ENCODE measurements around the gene LPAR3.

Gene LPAR3

DNA sequence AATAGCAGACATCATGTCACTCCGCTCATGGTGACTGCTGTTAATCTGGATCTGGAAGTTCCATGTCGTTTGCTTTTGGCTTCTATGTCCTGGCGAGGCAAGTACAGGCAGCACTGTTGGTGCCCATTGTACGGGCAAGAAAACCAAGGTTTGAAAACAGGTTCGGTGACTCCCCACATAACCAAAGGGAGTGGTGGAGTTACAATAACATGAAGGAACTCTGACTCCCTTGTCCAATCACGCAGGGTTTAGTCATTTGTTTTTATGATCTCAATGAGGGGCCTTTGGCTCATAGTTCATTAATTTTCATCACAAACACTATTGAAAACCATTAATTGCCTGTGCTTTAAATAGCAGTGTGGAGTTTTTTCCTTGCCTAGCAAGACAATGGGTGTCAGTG lies 119.8 kb downstream of the LPAR3 start:
- no peak for DNase-seq

DNA sequence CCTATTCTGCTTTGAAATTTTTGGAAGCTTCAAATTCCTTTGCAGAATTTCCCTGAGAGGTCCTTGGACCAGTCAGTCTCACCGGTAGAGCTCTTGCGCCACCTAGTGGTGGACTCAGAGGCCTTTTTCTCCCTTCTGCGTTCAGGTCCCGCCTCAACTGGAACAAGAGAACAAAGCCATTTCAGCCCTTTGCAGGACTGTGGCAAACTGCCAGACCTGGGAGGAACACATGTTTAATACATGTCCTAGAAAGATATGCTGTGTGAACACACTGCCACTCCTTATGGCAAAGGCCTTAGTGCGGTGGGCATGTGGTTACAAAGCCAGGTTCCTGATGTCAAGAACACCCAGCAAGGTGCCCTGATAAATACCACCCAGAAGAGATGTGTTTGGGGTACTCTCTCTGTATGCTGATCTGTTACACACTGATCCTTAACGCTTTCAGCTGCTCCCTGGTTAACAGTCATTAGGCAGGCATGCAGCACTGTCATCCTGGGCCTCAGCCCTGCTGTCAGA lies 120.5 kb downstream of the LPAR3 start:
- peak; percentile 84 for DNase-seq

DNA sequence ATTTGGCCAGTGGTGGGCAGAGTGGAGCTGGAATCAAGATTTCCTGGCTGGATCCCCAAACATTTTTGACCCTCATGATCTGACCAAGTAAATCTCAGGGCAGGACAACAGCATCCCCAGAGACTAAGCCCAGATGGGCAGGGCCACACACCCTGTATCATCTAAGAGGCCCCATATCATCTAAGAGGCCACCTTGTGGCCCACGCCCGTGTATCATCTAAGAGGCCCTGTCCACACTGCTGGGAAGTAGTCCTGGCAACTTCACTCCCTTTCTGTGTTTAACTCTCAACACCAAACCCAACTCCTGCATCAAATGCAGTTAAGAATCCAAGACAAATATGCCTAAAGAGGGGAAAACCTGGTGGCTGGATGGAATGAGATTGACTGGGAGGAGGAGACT lies 121.1 kb downstream of the LPAR3 start:
- DNase-seq, result no peak

DNA sequence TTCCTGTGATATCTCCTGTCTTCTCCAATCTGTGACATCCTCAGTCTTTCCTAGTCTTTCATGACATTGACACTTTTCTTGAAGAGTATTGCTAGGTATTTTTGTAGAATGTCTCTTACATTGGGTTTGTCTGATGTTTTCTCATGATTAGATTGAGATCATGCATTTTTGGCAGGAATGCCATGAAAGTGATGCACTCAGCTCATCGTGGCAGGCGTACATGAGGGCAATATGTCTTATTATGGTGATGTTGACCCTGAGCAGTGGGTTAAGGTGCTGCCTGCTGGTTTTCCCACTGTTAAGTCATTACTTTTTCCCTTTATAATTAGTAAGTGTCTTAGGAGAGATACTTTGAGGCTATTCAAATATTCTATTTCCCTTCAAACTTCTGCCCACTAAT lies 122.5 kb downstream of the LPAR3 start:
- no peak for DNase-seq

DNA sequence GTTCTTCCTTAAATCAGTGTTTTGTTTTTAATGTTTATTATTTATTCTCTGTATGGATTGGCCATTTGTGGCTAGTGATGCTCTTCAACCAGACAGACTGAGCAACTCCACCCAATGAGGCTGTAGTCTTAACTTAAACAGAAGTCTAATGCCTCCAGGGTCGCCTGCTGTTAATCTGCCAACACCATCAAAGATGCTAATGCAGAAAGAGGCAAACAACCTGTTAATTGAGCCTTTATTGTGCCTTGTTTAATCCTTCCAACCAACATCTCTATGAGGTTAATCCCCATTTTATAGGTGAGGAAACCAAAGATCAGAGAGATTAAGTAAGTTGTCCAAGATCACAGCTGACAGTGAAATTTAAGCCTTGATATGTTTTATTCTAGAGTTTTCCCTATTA lies 123.4 kb downstream of the LPAR3 start:
- DNase-seq, result no peak

DNA sequence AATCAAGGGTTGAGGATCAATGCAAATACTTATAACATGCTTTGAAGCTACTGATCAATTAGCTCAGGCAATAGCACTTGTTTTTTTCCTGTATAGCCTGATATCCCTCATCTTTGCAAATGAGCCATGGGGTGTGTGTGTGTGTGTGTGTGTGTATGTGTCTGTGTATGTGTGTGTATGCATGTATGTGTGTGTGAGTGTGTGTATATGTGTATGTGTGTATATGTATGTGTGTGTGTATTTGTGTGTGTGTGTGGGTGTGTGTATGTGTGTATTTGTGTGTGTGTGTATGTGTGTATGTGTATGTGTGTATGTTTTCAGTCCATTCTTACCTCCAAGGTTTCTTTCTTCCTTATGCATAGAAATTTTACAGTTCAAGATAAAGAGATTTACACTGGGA lies 124.4 kb downstream of the LPAR3 start:
- no peak for DNase-seq

DNA sequence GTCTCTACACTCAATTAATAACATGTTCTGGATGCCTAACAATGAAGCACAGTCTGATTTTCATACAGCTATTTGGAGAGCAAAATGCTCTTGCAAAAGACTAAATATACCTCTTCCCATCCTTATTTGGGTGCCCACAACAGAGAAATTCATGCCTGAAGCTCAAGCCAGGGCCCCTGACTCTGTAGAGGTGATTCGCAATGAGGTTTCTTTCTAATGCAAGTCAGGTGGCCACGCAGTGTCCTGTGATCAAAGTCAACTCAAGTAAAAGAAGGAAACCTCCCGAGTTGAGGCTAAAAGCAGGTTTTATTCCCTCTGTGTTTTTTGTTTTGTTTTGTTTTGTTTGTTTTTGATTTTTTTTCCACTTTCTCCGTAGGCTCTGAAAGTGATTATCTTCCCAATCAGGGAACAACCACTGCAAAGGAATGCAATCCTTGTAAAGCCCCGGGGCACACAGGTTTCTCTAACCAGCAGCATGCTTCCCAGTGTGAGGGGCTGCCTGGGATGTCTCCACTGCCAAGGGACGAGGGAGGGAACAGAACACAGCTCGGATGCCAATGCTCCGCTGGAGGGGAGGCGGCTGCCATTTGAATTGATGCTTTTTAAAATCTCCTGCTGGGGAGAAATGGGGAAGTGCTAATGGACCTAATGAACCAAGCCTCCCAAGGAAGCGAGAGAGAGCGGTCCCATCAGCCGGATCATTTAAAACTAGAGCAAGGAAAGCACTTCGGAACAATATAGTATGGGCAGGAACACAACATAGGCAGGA lies 128.9 kb downstream of the LPAR3 start:
- DNase-seq, result no peak

DNA sequence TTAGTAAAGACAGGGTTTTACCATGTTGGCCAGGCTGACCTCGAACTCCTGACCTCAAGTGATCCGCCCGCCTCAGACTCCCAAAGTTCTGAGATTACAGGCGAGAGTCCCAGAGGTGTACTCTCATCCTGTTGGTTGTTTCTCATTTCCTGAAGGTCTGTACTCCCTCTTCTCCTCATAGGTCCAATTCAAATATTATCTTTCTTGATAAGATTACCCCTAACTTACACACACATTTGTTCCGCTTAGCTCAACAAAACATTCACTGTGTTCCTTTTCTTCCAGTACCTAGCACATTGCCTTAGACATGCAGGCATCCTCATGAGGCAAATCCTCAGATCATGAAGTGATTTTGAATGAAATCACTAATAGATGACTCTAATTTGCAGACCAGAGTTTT lies 130.3 kb downstream of the LPAR3 start:
- DNase-seq, result no peak

Data from suppressor macrophage treated with lipopolysaccharide for 4 hours (primary cell).